PC-9 (cell line): Measurements from ENCODE around the gene CYTH2. TPM values are rescaled to one million over a fixed set of nuclear protein-coding genes. Genes with fewer than 3 reads are reported as not detected.

Experiments used
- BruUV-seq: library from RNA; stranded (reverse); fragments of 400-500 nt; replicated peaks from 2 replicates; lab custom pipeline; 2021; lab: Mats Ljungman, UMichigan
- CTCF ChIA-PET: fragments of 300-600 bp; sonication (Branson Sonifier 250); formaldehyde crosslinking; loops from one replicate; lab custom pipeline; 2022; ENCODE audit warnings: antibody characterized with exemption; lab: Charles Lee
- POLR2A ChIA-PET: fragments of 300-600 bp; sonication (Branson Sonifier 250); formaldehyde crosslinking; loops from one replicate; lab custom pipeline; 2022; ENCODE audit warnings: antibody characterized with exemption; ENCODE audit not compliant: unreplicated experiment; lab: Charles Lee
- DNase-seq, 2 experiments: peaks; one replicate each; pipeline versions ENCODE4 v3.0.0 to v3.0.0-alpha.2; 2015 to 2022; ENCODE audit warnings: mixed read lengths in 1 of 2
- H2AFZ ChIP-seq: fragments of 200-600 bp; sonication (generic); 2 replicates; pipeline ENCODE4 v1.8.1; 2017; ENCODE audit warnings: antibody characterized with exemption
- H3F3A ChIP-seq: fragments of 200-600 bp; sonication (generic); 2 replicates; pipeline ENCODE4 v1.8.1; 2017; ENCODE audit warnings: antibody characterized with exemption, mild to moderate bottlenecking, low read depth; ENCODE audit not compliant: insufficient read depth
- H3K27ac ChIP-seq: fragments of 200-600 bp; sonication (generic); 2 replicates; pipeline ENCODE4 v1.6.1; 2016; ENCODE audit warnings: mixed run types
- H3K27me3 ChIP-seq: fragments of 200-600 bp; sonication (generic); 2 replicates; pipeline ENCODE4 v1.6.1; 2016; ENCODE audit warnings: low read depth, mixed run types; ENCODE audit not compliant: insufficient read depth
- H3K36me3 ChIP-seq: fragments of 200-600 bp; sonication (generic); 2 replicates; pipeline ENCODE4 v1.6.1; 2016; ENCODE audit warnings: low read depth, mixed run types
- H3K4me1 ChIP-seq: fragments of 200-600 bp; sonication (generic); replicated peaks from 2 replicates; pipeline ENCODE4 v1.6.1; 2016; ENCODE audit warnings: mixed run types; ENCODE audit not compliant: insufficient read depth
- H3K4me2 ChIP-seq: fragments of 200-600 bp; sonication (generic); 2 replicates; pipeline ENCODE4 v1.6.1; 2017; ENCODE audit warnings: mixed run types
- H3K4me3 ChIP-seq: fragments of 200-600 bp; sonication (generic); 2 replicates; pipeline ENCODE4 v1.6.1; 2016; ENCODE audit warnings: mixed run types
- H3K79me2 ChIP-seq: fragments of 200-600 bp; sonication (generic); 2 replicates; pipeline ENCODE4 v1.6.1; 2017; ENCODE audit warnings: low read depth, mixed run types
- H3K9me2 ChIP-seq: fragments of 200-600 bp; sonication (generic); 2 replicates; pipeline ENCODE4 v1.8.1; 2017; ENCODE audit warnings: mild to moderate bottlenecking; ENCODE audit not compliant: insufficient read depth
- H3K9me3 ChIP-seq: fragments of 200-600 bp; sonication (generic); 2 replicates; pipeline ENCODE4 v1.8.1; 2016; ENCODE audit warnings: low read depth; ENCODE audit not compliant: insufficient read depth
- H4K20me1 ChIP-seq: fragments of 200-600 bp; sonication (generic); 2 replicates; pipeline ENCODE4 v1.8.1; 2017; ENCODE audit not compliant: insufficient read depth
- CTCF ChIP-seq: fragments of 200-600 bp; sonication (generic); conservative IDR thresholded peaks from 2 replicates; pipeline ENCODE4 v1.6.1; 2017; ENCODE audit warnings: mixed run types, antibody characterized with exemption, mild to moderate bottlenecking, moderate library complexity
- EZH2 ChIP-seq: fragments of 200-600 bp; sonication (generic); IDR thresholded peaks from 2 replicates; pipeline ENCODE4 v1.8.0; 2017; ENCODE audit warnings: antibody characterized with exemption, low read depth
- intact Hi-C: fragments of 100-400 bp; cut with micrococcal nuclease; formaldehyde crosslinking; loops from one replicate; pipeline ENCODE4 v1.10.0; 2022; ENCODE audit not compliant: unreplicated experiment
- total RNA-seq: library from RNA; stranded (reverse); gene quantifications from 2 replicates; pipeline ENCODE4 v1.2.3, GENCODE V29; 2021

CYTH2 gene
- total RNA-seq, 1 experiment from 2014 or later, result 74.4 TPM

GRCh38 chr19:48476176-48476575 is 7.0 kb downstream of the CYTH2 start:
- Histone ChIP-seq H3K27ac (no peak overlapping the region), H3K4me2 (no peak overlapping the region), H4K20me1 (peaks cover 45% of the 10 kb centered on the region), H2AFZ (no peak overlapping the region), H3K4me1 (no peaks in the 10 kb centered on the region), H3F3A (peaks cover 41% of the 10 kb centered on the region; the same call in 1 of the 2 replicates), H3K27me3 (no peaks in the 10 kb centered on the region), H3K4me3 (no peak overlapping the region), H3K9me2 (no peaks in the 10 kb centered on the region), H3K79me2 (peaks cover 10% of the 10 kb centered on the region), H3K36me3 (peaks cover 27% of the 10 kb centered on the region), H3K9me3 (no peaks in the 10 kb centered on the region)
- intact Hi-C loops, result no loop called here
- ChIA-PET CTCF (no interaction called here), POLR2A (no interaction called here)
- BruUV-seq, result no TSS peak
- TF ChIP-seq CTCF, result no peak
- no peak for TF ChIP-seq EZH2
- no peak for DNase-seq

GRCh38 chr19:48477067-48477685 is 8.0 kb downstream of the CYTH2 start:
- ChIA-PET CTCF (no interaction called here), POLR2A (no interaction called here)
- H3K36me3 ChIP-seq, result peaks cover 18% of the 10 kb centered on the region

GRCh38 chr19:48477698-48478338 is 8.6 kb downstream of the CYTH2 start:
- H3K79me2 ChIP-seq, result no peaks in the 10 kb centered on the region
- H3K4me2 ChIP-seq, result no peak overlapping the region
- no peak overlapping the region for H3K4me3 ChIP-seq
- no peak overlapping the region for H3K27ac ChIP-seq
- ChIA-PET POLR2A (interaction anchor here (0.6 kb wide), 1 partner anchor 10 kb away, joined by 4 read pairs; no protein-coding TSS in a partner anchor), CTCF (no interaction called here)
- no peaks in the 10 kb centered on the region for H3K9me3 ChIP-seq
- H3F3A ChIP-seq, result peaks cover 55% of the 10 kb centered on the region; the same call in 1 of the 2 replicates
- no peak for TF ChIP-seq CTCF
- TF ChIP-seq EZH2, result no peak
- H2AFZ ChIP-seq, result no peak overlapping the region
- peaks cover 15% of the 10 kb centered on the region for H3K36me3 ChIP-seq
- peaks cover 35% of the 10 kb centered on the region for H4K20me1 ChIP-seq
- no peaks in the 10 kb centered on the region for H3K27me3 ChIP-seq
- DNase-seq, result no peak
- H3K4me1 ChIP-seq, result no peaks in the 10 kb centered on the region; the same call in 1 of the 2 replicates
- intact Hi-C loops, result no loop called here
- H3K9me2 ChIP-seq, result no peaks in the 10 kb centered on the region
- BruUV-seq, result no TSS peak

More at GRCh38 chr19:48477067-48477685, 8.0 kb downstream of the CYTH2 start:
- no peak overlapping the region for H3K4me3 ChIP-seq
- H3K79me2 ChIP-seq, result peaks cover under 1% of the 10 kb centered on the region; the same call in 1 of the 2 replicates
- BruUV-seq, result no TSS peak
- peaks cover 51% of the 10 kb centered on the region; the same call in 1 of the 2 replicates for H3F3A ChIP-seq
- no peak overlapping the region for H2AFZ ChIP-seq
- H3K4me2 ChIP-seq, result no peak overlapping the region
- TF ChIP-seq EZH2, result no peak
- no peak for TF ChIP-seq CTCF
- H3K27ac ChIP-seq, result no peak overlapping the region
- no peak for DNase-seq
- H3K4me1 ChIP-seq, result no peaks in the 10 kb centered on the region; the same call in 1 of the 2 replicates
- no peaks in the 10 kb centered on the region for H3K27me3 ChIP-seq
- H3K9me2 ChIP-seq, result no peaks in the 10 kb centered on the region
- H3K9me3 ChIP-seq, result no peaks in the 10 kb centered on the region
- intact Hi-C loops, result no loop called here
- peaks cover 35% of the 10 kb centered on the region for H4K20me1 ChIP-seq
